Progenitor cell of endocrine pancreas (in vitro differentiated cells): ENCODE data around the gene DNAJC13. TPM values are rescaled to one million over a fixed set of nuclear protein-coding genes. Genes with fewer than 3 reads are reported as not detected.
"Not testable (repeated sequence)": the region's sequence is repeated elsewhere in the genome, so short reads cannot be mapped to it uniquely, and the experiment has no call there.

Experiments
- DNase-seq: peaks from one replicate; pipeline ENCODE4 v3.0.0; 2021; ENCODE audit warnings: low spot score; ENCODE audit not compliant: unreplicated experiment
- H3K27ac Mint-ChIP-seq: 2 replicates; pipeline ENCODE4 v1.8.0; 2021; ENCODE audit warnings: mild to moderate bottlenecking, moderate library complexity, mixed read lengths
- H3K27me3 Mint-ChIP-seq: 2 replicates; pipeline ENCODE4 v1.8.0; 2021; ENCODE audit warnings: mixed read lengths
- H3K36me3 Mint-ChIP-seq: 2 replicates; pipeline ENCODE4 v1.8.0; 2022; ENCODE audit warnings: mixed read lengths; ENCODE audit not compliant: insufficient read depth
- H3K4me1 Mint-ChIP-seq: 2 replicates; pipeline ENCODE4 v1.8.0; 2021; ENCODE audit warnings: low read depth, mixed read lengths
- H3K4me3 Mint-ChIP-seq: 2 replicates; pipeline ENCODE4 v1.8.0; 2021; ENCODE audit warnings: low read depth, mild to moderate bottlenecking, moderate library complexity, mixed read lengths
- H3K9me3 Mint-ChIP-seq: 2 replicates; pipeline ENCODE4 v1.8.0; 2021; ENCODE audit warnings: low read depth, mixed read lengths
- CTCF ChIP-seq: fragments of 200-600 bp; sonication (generic); IDR thresholded peaks from one replicate; pipeline ENCODE4 v1.5.0; 2021; ENCODE audit warnings: antibody characterized with exemption, mild to moderate bottlenecking; ENCODE audit not compliant: unreplicated experiment
- total RNA-seq: library from RNA; stranded (reverse); gene quantifications from 2 replicates; pipeline ENCODE4 v1.2.1, GENCODE V29; 2021

Gene DNAJC13
- total RNA-seq, 1 donor from 2014 or later: 37.3 TPM

DNA sequence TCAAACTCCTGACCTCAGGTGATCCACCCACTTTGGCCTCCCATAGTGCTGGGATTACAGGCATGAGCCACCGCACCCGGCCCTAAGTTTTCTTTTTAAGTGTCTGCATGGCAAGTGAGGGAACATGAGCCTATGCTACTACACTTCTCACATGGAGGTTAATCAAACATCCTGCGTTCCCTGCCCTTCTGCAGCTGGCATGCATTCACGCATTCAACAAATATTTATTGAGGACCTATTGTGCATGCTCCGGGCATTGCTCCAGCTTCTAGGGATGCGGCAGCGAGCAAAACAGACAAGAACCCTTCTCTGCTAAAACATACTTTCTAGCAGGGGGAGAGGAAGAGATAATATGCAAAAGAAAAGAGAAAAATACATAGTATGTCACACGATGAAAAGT lies 137.1 kb downstream of the DNAJC13 start:
- no peak for DNase-seq
- H3K4me3 Mint-ChIP-seq: no peak overlapping the region
- H3K36me3 Mint-ChIP-seq: no peaks in the 10 kb centered on the region
- H3K27me3 Mint-ChIP-seq: no peaks in the 10 kb centered on the region
- no peak for TF ChIP-seq CTCF
- peaks cover 9% of the 10 kb centered on the region for H3K4me1 Mint-ChIP-seq
- H3K9me3 Mint-ChIP-seq: no peaks in the 10 kb centered on the region
- H3K27ac Mint-ChIP-seq: no peak overlapping the region

- no peak for DNase-seq
- H3K9me3 Mint-ChIP-seq: no peaks in the 10 kb centered on the region
- no peak overlapping the region for H3K4me3 Mint-ChIP-seq
- no peaks in the 10 kb centered on the region for H3K27me3 Mint-ChIP-seq
- no peak overlapping the region for H3K27ac Mint-ChIP-seq
- no peak for TF ChIP-seq CTCF
- H3K36me3 Mint-ChIP-seq: no peaks in the 10 kb centered on the region
- peaks cover 9% of the 10 kb centered on the region for H3K4me1 Mint-ChIP-seq
Observed at GRCh38 chr3:132555306-132556035, 138.2 kb downstream of the DNAJC13 start.

- H3K27me3 Mint-ChIP-seq, H3K9me3 Mint-ChIP-seq, H3K4me3 Mint-ChIP-seq, H3K4me1 Mint-ChIP-seq, H3K27ac Mint-ChIP-seq, DNase-seq, H3K36me3 Mint-ChIP-seq: not testable (repeated sequence)
Observed at GRCh38 chr3:132556036-132556386, 138.7 kb downstream of the DNAJC13 start.

GRCh38 chr3:132556508-132557159 lies 139.3 kb downstream of the DNAJC13 start:
- DNase-seq: no peak

GRCh38 chr3:132561003-132561402 lies 143.7 kb downstream of the DNAJC13 start:
- Mint-ChIP-seq H3K27ac (no peak overlapping the region), H3K4me1 (no peaks in the 10 kb centered on the region), H3K4me3 (no peak overlapping the region), H3K36me3 (peaks cover 8% of the 10 kb centered on the region), H3K27me3 (no peaks in the 10 kb centered on the region), H3K9me3 (peaks cover 8% of the 10 kb centered on the region)
- TF ChIP-seq CTCF: no peak
- DNase-seq: no peak

More at GRCh38 chr3:132556508-132557159, 139.3 kb downstream of the DNAJC13 start:
- no peak for TF ChIP-seq CTCF
- Mint-ChIP-seq H3K4me1 (peaks cover 9% of the 10 kb centered on the region), H3K9me3 (no peaks in the 10 kb centered on the region), H3K27ac (no peak overlapping the region), H3K27me3 (no peaks in the 10 kb centered on the region), H3K4me3 (no peak overlapping the region), H3K36me3 (no peaks in the 10 kb centered on the region)
